ENCODE measurements around the gene CATSPERE.

The CATSPERE gene, protein sequence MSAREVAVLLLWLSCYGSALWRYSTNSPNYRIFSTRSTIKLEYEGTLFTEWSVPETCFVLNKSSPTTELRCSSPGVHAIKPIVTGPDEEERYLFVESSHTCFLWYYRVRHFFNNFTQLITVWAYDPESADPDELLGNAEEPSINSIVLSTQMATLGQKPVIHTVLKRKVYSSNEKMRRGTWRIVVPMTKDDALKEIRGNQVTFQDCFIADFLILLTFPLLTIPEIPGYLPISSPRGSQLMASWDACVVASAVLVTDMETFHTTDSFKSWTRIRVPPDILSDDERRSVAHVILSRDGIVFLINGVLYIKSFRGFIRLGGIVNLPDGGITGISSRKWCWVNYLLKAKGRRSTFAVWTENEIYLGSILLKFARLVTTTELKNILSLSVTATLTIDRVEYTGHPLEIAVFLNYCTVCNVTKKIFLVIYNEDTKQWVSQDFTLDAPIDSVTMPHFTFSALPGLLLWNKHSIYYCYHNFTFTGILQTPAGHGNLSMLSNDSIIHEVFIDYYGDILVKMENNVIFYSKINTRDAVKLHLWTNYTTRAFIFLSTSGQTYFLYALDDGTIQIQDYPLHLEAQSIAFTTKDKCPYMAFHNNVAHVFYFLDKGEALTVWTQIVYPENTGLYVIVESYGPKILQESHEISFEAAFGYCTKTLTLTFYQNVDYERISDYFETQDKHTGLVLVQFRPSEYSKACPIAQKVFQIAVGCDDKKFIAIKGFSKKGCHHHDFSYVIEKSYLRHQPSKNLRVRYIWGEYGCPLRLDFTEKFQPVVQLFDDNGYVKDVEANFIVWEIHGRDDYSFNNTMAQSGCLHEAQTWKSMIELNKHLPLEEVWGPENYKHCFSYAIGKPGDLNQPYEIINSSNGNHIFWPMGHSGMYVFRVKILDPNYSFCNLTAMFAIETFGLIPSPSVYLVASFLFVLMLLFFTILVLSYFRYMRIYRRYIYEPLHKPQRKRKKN

DNA sequence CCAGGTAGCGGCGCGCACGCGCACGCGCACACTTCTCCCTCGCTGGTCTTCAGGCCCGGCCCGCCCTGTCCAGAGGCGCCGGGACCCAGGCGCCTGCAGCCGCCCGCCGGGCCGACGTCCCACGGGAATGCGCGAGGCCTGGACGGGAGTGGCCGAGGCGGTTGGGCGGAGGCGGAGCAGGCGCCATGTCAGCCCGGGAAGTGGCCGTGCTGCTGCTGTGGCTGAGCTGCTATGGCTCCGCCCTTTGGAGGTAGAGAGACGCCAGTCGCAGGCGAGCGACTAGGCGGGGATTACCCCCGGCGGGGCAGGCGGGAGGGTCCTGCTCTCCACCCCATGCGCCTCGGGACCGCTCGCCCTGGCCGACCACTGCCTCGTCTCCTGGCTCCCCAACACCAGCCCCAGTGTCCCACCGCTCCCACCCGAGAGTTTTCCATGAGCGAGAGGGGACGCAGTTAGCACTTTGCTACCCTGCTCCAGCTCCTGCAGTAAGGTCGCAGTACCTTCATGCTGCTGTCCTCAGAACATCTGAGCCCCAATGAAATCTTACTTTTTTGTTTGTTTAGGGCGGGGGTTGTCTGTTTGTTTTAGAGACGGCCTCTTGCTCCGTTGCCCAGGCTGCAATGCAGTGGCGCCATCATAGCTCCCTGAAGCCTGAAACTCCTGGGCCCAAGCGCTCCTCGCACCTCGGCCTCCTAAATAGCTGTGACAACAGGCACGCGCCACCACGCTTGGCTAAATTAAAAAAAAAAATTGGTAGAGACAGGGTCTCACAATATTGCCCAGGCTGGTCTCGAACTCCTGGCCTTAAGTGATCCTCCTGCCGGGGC, at the start of gene CATSPERE:
Gene CATSPERE (plus strand): TSS at position 29 of the 827 bp plus-strand sequence. CDS start 157 bp downstream, at position 186.
- peak; percentile 56 to 64 for DNase-seq (ENCODE audit: low read depth in 1 of 2, low spot score in 1 of 2)

DNA sequence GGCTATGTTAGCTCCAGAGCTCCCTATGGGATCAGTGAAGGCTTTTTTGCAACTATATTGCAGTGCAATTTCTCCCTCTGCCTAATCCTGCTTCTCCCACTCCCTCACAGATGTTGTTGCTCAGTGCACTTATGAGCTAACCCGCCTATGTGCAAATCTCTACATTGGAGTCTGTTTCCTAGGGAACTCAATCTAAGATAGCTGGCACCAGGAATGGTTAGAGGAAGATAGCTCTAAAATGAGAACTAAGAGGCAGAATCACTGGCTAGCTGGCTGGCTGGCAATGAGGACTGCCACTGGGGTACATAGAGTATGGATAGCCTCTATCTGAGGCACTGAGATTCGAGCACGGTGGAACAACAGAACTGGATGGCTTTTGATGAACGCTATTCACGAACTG, 48.9 kb upstream of the CATSPERE start:
- DNase-seq (ENCODE audit: low read depth in 1 of 2, low spot score in 1 of 2): no peak

DNA sequence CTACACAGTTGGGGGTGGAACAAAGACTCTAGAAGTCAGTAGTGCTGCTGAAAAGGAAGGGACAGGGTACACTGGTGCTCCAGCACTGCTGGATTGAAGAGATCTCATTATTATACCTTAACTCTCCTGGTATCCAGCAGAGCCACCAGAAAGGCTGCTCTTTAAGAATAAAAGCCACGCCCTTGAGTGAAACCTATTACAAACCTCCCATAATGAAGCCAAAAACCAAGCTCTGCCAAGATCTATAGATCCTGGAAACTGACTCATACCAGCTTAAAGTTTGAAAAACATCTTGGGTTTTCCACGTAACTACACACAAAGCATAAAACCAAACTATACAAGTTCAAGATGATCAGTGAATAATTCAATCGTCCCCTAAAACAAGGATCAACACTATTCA, 47.3 kb upstream of the CATSPERE start:
- DNase-seq (ENCODE audit: low read depth in 1 of 2, low spot score in 1 of 2): no peak

DNA sequence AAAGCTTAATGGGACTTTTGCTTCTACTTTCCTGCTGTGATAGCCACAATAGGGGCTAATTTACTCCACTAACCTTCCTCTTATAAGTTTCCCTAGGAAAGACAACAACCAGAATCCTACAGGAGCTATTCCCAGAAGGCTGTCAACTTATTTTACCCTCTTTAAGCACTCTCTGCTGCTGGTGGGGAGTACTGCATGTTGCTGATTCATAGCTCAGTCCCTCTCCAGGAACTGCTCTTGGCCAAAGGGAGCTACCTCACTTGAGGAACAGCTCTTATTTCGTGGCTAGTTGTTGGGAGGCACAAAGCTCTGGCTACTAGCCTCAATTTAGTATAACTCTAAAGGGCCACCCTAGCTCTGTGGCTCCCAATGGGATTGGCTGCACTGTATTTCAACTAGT, 46.5 kb upstream of the CATSPERE start:
- DNase-seq (ENCODE audit: low read depth in 1 of 2, low spot score in 1 of 2): no peak

DNA sequence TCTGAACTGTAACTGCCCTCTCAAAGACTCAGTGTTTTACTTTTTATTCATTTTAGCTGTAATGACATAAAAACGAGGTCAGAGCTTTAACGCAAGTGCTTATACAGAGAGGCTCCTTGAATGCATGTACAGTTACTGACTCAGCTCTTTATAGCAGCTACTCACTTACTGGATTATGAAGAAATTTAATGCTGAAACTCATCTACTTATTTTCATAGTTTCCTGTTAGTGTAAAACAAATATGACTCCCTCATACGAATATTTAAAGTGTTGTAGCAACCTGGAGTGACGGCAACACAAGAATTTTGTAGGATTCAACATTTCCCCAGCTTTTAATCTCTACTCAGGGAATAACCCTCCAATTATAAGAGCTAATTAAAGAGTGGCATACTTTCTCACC, 42.0 kb upstream of the CATSPERE start:
- no peak for DNase-seq (ENCODE audit: low read depth in 1 of 2, low spot score in 1 of 2)

DNA sequence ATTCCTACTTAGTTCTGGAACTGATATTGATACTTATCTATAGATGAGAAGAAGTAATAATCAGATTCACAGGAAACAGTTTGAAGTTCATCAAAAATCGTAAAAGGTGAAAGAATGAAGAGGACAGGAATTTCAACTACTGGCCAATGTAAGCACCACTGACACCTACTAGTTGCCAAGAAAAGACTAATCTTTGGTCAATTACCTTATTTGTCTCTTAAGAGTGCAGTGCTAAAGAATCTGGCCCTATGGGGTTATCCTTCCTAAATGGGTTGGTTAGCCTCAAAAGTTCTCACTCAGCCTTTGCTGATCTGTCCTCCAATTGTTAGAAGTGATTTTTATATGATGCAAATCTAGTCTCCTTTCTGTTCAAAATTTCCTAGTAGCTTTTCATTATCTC, 38.9 kb upstream of the CATSPERE start:
- no peak for DNase-seq (ENCODE audit: low read depth in 1 of 2, low spot score in 1 of 2)

DNA sequence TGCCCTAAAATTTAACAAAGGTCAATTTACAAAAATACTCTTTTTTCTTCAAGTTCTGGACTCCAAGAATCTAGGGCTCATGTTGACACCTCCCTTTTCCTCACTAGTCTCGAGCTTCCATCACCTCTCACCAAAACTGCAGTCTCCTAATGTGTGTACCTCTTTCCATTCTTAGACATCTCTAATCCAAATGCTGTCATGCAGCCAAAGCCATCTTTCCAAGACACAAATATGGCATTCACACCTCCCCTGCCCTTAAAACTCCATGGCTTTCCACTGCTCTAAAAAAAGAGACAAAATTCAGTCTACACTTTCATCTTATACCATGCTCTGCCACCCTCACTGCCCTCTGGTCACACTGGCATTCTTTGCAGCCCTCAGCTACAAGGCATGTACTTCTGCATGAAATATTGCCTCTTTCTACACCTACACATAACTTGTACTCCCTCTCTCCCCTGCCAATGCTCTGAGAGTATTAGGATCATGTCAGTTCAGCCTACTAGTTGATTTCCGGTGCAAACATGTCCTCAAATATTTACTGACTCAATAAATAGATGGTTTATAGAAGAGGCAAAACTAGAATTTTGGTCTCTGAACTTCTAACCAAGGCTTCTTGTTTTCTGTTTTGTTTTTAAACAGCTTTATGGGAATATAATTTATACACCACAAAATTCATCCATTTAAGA, 36.3 kb upstream of the CATSPERE start:
- no peak for DNase-seq (ENCODE audit: low read depth in 1 of 2, low spot score in 1 of 2)

DNA sequence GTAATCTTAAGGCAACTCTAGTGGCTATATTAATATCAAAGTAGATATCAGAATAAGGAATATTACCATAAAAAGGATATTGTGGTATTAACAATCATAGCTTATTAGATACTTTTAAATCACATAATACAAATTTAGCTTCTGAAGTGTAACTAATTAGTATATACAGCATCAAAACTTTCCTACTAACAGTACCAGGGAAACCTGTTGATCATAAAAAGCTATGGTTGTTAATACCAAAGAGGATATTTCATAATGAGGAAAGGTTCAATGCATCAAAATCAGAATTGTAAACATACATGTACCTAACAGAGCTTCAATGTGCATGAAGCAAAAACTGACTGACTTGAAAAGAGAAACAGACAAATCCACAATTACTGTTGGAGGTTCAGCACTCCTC, 33.4 kb upstream of the CATSPERE start:
- DNase-seq (ENCODE audit: low read depth in 1 of 2, low spot score in 1 of 2): no peak

DNA sequence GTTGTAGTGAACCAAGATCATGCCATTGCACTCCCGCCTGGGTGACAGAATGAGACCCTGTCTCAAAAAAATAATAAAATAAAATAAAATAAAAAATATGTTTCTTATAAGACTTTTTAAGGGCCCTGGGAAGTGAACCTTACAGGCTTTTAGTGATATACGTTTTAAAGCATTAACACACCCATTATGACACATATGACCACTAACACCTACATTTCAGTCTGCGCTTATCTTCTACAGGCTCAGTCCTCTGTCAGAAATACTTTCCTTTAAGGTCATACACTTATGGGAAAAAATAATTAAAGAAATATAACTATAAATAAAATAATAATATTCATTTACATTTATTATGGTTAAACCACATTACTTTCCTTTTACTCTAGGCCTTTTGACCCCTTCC, 31.3 kb upstream of the CATSPERE start:
- no peak for DNase-seq (ENCODE audit: low read depth in 1 of 2, low spot score in 1 of 2)

DNA sequence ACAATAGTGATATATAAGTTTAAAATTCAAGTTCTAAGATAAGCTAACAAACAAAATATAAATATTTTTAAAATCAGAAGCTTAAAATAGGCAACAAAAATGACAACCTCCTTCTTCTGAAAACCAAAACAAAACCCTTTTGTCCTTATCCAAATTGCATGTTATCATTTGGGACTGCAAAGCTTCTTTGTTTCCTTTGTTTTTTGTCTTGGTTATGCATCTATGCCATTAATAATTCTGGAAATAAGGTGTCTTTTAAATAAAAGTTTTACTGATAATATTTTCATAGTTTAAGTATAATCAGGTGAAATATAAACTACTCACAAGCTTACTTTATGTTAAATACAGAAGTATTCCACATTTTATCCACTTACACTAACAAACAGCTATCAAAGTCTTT, 29.9 kb upstream of the CATSPERE start:
- DNase-seq (ENCODE audit: low read depth in 1 of 2, low spot score in 1 of 2): no peak

DNA sequence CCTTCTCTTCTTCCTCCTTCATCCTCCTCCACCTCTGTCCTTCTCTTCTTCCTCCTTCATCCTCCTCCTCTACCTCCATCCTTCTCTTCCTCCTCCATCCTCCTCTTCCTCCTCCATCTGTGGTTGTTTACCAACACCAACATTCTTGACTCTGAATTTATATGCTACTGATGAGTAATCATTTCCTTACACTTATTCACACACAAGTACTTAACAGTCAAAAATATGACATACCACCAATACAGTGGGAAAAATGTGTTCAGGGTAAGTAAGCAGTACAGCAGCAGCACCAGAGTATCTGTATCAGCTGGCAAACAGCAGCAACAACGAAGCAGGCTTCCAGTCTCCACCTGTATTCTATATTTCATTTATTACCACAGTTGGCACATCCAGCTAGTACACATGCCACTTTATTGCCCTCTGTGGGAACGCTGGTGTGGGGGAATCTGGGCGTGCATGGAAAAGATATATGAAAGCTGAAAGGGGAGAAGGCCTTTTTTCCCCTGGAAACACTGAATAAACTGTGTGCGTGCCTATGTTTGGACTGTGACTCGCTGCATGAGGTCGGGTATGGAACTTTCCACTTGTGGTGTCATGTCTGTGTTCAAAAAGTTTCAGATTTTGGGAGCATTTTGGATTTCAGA, 25.4 kb upstream of the CATSPERE start:
- DNase-seq (ENCODE audit: low read depth in 1 of 2, low spot score in 1 of 2): peak in 1 of 2 donors; percentile 17

DNA sequence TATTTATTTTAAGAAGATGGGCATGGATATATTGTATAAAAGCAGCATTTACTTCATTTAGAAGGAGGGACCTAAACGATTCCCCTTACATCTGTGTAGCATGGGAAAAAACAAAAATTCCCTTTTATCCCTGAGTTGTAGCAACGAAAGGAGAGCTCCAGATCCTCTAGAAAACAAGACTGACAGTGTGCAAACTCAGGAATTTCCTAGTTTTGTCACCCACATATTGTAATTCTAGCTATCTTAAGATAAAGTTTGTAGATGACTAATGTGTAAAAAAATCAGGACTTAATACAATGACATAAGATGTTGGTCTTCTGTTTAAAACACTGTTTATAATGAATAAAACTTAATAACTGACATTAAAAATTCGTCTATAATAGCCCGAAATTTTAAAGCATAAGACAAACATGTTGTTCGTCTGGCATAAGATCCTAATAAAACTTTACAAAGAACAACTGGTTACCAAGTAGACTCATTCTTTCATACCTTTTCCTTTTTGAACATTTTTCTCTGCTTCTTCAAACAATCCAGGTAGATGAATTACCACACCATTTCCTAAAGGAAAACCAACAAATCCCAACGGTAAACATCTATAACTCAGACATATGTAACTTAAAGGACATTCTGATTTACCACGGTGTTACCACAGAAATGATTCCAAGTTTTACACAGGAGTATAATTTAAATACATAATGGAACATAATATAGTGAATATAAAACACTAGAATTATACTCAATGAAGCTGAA, 24.6 kb upstream of the CATSPERE start:
- no peak for DNase-seq (ENCODE audit: low read depth in 1 of 2, low spot score in 1 of 2)

DNA sequence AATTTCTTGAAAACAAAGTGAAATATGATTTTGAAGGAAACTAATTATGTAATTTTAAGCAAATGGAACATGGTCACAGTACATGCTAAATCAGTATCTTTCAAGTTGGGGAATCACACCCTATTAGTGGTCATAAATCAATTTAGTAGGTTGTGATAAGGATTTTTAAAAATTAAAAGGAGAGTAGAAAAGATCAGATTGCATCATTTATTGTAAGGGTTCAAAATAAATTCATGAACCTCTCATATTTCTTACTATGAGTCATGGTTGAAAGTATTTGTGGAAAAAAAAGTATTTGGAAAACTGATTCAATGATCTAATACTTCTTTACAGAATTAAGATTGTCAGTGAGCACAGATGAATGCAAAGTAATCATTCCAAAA, 24.0 kb upstream of the CATSPERE start:
- DNase-seq (ENCODE audit: low read depth in 1 of 2, low spot score in 1 of 2): no peak

DNA sequence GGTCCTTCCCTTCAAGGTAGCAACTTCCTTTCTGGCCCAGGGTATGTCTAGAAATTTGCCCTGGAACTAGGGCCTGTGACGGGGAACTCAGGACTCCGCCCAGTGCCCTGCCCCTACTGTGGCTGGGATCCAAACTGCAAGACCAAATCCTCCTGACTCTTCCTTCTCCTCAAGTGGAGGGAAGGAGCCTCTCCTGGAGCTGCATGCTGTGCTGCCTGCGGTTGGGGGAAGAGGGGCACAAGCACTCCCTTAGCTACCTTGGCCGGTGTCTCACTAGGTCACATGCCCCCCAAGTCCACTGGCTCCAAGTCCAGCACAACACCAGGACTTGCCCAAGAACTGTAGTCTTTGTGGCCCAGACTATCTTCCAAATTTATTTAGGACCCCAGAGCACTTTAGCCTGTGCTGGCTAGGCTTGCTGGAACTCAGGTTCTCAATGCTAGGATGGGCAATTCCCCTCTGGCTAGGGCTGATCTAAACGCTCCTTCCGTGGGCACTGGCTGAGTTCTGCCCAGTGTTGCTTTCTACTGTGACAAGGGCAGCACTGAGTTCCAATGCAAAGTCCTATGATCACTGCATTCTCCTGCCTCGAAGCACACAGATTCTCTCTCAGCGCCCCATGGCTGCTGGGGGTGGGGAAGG, 21.6 kb upstream of the CATSPERE start:
- no peak for DNase-seq (ENCODE audit: low read depth in 1 of 2, low spot score in 1 of 2)

DNA sequence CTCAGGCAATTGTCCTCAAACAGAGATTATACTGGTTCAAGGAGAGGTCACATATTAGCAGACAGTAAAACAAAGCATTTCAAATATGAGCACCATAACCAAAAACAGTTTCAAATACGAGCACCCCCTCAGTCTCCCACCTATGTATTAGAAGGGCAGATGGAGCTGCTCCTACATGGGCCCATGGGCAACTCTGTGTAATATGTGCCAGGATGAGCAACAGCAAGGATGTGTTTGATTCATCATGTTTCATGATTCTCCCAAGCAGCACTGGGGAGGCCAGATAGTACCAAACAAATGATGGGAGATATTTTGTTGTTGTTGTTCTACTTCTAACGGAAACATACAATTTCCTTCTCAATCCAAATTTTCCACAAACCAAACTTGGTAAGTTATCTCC, 18.2 kb upstream of the CATSPERE start:
- no peak for DNase-seq (ENCODE audit: low read depth in 1 of 2, low spot score in 1 of 2)

DNA sequence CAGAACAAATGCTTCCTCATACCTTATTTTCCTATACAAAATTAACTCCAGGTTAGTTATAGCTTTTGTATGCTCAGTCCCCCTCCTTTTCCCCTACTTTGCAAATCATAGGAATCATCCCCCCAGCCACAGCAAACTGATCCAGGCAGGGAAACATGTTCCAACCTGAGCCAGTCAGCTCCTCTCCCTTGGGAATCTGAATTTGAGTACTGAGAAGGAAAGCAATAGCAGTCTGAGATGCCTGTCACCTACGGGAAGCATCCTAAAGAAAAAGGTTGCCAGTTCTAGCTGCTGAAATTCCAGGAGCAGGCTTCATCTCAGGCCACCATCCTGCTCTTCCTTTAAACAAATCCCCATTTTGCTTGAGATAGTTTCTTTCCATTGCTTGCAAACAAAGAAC, 16.2 kb upstream of the CATSPERE start:
- no peak for DNase-seq (ENCODE audit: low read depth in 1 of 2, low spot score in 1 of 2)

DNA sequence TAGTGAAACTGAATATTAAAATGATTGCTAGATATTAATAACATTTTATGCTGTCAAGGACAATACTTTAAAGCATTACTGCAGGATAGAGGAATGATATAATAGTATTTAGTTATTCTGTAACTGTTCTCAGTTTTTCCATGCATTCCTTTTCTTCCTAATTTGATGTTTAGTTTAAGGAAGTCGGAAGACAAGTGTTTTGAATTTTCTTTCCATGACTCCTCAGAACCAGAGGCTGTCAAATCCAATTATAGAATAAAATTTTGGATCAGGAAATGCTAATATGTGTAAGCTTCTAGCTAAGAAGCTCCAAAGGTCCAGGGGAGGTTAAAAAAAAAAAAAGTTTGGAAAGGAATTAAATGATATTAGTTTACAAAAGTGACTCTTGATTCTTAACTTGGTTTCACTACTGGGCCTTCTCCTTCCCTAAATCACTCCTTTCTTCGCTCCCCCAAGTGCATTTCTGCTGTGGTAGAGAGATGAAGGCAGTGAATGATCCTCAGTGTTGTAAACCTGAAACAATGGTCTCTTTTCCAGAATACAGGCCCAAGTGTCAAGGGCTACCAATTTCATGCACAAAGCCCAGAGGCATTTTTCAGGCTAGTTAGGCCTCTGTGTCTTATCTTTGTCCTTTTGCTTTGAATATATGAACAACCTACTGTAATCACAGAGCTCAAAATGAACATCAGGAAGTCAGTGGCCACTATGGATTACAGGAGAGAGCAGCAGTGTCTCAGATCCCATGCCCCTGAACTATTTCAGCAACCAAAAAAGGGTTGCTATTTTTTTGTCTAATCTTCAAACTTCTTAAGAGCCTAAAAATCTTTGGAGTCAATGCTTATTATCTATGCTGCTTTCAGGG, 15.5 kb upstream of the CATSPERE start:
- DNase-seq (ENCODE audit: low read depth in 1 of 2, low spot score in 1 of 2): no peak

DNA sequence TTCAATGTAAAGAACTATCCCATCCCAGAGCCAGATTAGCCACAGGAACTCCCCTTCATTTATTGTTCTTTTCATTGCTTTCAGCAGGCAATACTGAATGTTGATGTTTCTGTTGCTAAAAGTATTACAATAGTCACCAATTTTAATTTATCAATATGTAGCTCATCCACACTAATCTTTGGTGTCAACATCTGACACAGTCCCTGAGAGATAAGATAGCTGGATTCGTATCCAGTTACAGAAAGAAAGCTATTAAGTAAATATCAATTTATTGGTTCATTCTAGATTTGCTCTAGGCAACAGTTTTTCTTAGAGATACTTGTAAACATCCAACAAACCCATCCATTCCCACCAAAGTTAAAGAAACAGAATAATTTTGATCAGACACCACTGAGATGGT, 14.0 kb upstream of the CATSPERE start:
- DNase-seq (ENCODE audit: low read depth in 1 of 2, low spot score in 1 of 2): no peak

Measured in activated CD4-positive, alpha-beta T cell treated with anti-CD3 and anti-CD28 coated beads, Interleukin-2, amount 50 U/mL, for 24 hours (primary cell).